HG02970 (cell line): ENCODE measurements around the gene P2RY2.
"Not testable (repeated sequence)": the region's sequence is repeated elsewhere in the genome, so short reads cannot be mapped to it uniquely, and the experiment has no call there.

ENCODE experiments used
- ATAC-seq: cut with Tn5 transposase; IDR thresholded peaks from one replicate; pipeline ENCODE4 v1.9.1; 2021; ENCODE audit warnings: mild to moderate bottlenecking, moderate library complexity, moderate number of reproducible peaks; ENCODE audit not compliant: unreplicated experiment, low FRiP score

Gene P2RY2

GRCh38 chr11:73262851-73263495, 44.9 kb downstream of the P2RY2 start:
- ATAC-seq = no peak

GRCh38 chr11:73263640-73264039, 45.6 kb downstream of the P2RY2 start:
- ATAC-seq = no peak

- no peak for ATAC-seq
These were observed 47.3 kb downstream of the P2RY2 start for GRCh38 chr11:73265278-73265810.

GRCh38 chr11:73265853-73266645, 48.0 kb downstream of the P2RY2 start:
- ATAC-seq = no peak

- ATAC-seq = no peak
These were observed 48.6 kb downstream of the P2RY2 start for GRCh38 chr11:73266646-73267020.

- ATAC-seq = no peak
These were observed 49.2 kb downstream of the P2RY2 start for GRCh38 chr11:73267122-73267846.

- ATAC-seq = no peak
These were observed 49.9 kb downstream of the P2RY2 start for GRCh38 chr11:73267906-73268540.

GRCh38 chr11:73268671-73269271, 50.7 kb downstream of the P2RY2 start:
- ATAC-seq = no peak

- no peak for ATAC-seq
These were observed 51.5 kb downstream of the P2RY2 start for GRCh38 chr11:73269459-73270015.

GRCh38 chr11:73270016-73270854, 52.2 kb downstream of the P2RY2 start:
- no peak for ATAC-seq

- no peak for ATAC-seq
These were observed 52.9 kb downstream of the P2RY2 start for GRCh38 chr11:73270855-73271477.

- not testable (repeated sequence) for ATAC-seq
These were observed 53.4 kb downstream of the P2RY2 start for GRCh38 chr11:73271478-73271865.

GRCh38 chr11:73271936-73272679, 54.0 kb downstream of the P2RY2 start, which contains the start of gene P2RY6:
TSS of gene P2RY6 (plus strand) at chr11:73272338. CDS start at chr11:73296519, 24,181 bp downstream.
- no peak for ATAC-seq

GRCh38 chr11:73272680-73273038, 54.6 kb downstream of the P2RY2 start:
- ATAC-seq = no peak

GRCh38 chr11:73273222-73273895, 55.3 kb downstream of the P2RY2 start:
- no peak for ATAC-seq

- not testable (repeated sequence) for ATAC-seq
These were observed 56.1 kb downstream of the P2RY2 start for GRCh38 chr11:73274191-73274590.

- no peak for ATAC-seq
These were observed 56.8 kb downstream of the P2RY2 start for GRCh38 chr11:73274722-73275380.
